HepG2 (cell line): Measurements from ENCODE around the gene KCNJ1. TPM values are rescaled to one million over a fixed set of nuclear protein-coding genes. Genes with fewer than 3 reads are reported as not detected.
A peak's percentile ranks its signal among the peaks of the same experiment; 100 is the strongest.

Experiments
- ATAC-seq: fragments of 200-7000 bp; cut with Tn5 transposase; 3 replicates; pipeline ENCODE4 v1.9.1; 2020; ENCODE audit warnings: mild to moderate bottlenecking, moderate library complexity
- BruUV-seq: library from RNA; stranded (reverse); fragments of 400-500 nt; replicated peaks from 2 replicates; lab custom pipeline; 2021; lab: Mats Ljungman, UMichigan
- CTCF ChIA-PET: fragments of 300-600 bp; formaldehyde crosslinking; extraction: SDS; loops from one replicate; lab custom pipeline; 2021; ENCODE audit warnings: low total read pairs, inconsistent platforms, low intra/inter-chr PET ratio; lab: Yijun Ruan, JAX
- POLR2A ChIA-PET: fragments of 350-600 bp; sonication (Branson Sonifier 250); formaldehyde crosslinking; loops from one replicate; lab custom pipeline; 2020; ENCODE audit warnings: antibody characterized with exemption, inconsistent platforms; lab: Yijun Ruan, JAX
- DNase-seq: peaks from one replicate; pipeline ENCODE4 v3.0.0-alpha.2; 2015; ENCODE audit warnings: low spot score
- FAIRE-seq: peaks from 3 replicates; lab custom pipeline; 2011; peaks lifted over from hg19 to GRCh38; lab: Jason Lieb, UNC
- H2AFZ ChIP-seq: one replicate; pipeline ENCODE4 v1.6.1; 2011; ENCODE audit warnings: low read length, inconsistent platforms
- H3K27ac ChIP-seq: fragments of 300-600 bp; 3 replicates; pipeline ENCODE4 v1.8.0; 2011; ENCODE audit warnings: mixed run types, mild to moderate bottlenecking, mixed read lengths, low read length, inconsistent platforms; ENCODE audit not compliant: insufficient read depth; ENCODE audit errors: extremely low read length
- H3K27me3 ChIP-seq, 2 experiments: fragments of 200-600 bp in 1 of 2; 2 replicates in 1 of 2; 3 replicates in 1 of 2; pipeline versions ENCODE4 v1.6.0 to v1.8.0; 2011; ENCODE audit warnings: low read length in 2 of 2, mild to moderate bottlenecking in 2 of 2, moderate library complexity in 2 of 2, inconsistent platforms in 1 of 2; ENCODE audit not compliant: insufficient read depth in 2 of 2, control insufficient read depth in 1 of 2
- H3K36me3 ChIP-seq, 2 experiments: fragments of 200-600 bp in 1 of 2; replicated peaks in 1 of 2; 2 replicates in 1 of 2; 3 replicates in 1 of 2; pipeline versions ENCODE4 v1.5.1 to v1.8.0; 2011; ENCODE audit warnings: low read length in 2 of 2, inconsistent platforms in 1 of 2; ENCODE audit not compliant: insufficient read depth in 2 of 2, control insufficient read depth in 1 of 2
- H3K4me1 ChIP-seq: 2 replicates; pipeline ENCODE4 v1.5.1; 2012; ENCODE audit warnings: low read length, inconsistent platforms; ENCODE audit not compliant: insufficient read depth
- H3K4me2 ChIP-seq: 2 replicates; pipeline ENCODE4 v1.6.0; 2011; ENCODE audit warnings: low read depth, low read length, inconsistent platforms
- H3K4me3 ChIP-seq, 3 experiments: fragments of 200-600 bp in 1 of 3; sonication (generic), shearing (Covaris generic) in 1 of 3; replicated peaks in 1 of 3; 2 replicates each; pipeline ENCODE4 v1.5.1; 2011 to 2016; ENCODE audit warnings: low read length in 3 of 3, inconsistent platforms in 2 of 3, low read depth in 2 of 3, mild to moderate bottlenecking in 2 of 3, control low read depth in 1 of 3, mixed read lengths in 1 of 3; ENCODE audit not compliant: insufficient read depth in 1 of 3
- H3K79me2 ChIP-seq: one replicate; pipeline ENCODE4 v1.6.1; 2011; ENCODE audit warnings: low read length, inconsistent platforms; ENCODE audit not compliant: insufficient read depth
- H3K9ac ChIP-seq: 2 replicates; pipeline ENCODE4 v1.6.0; 2011; ENCODE audit warnings: mild to moderate bottlenecking, low read depth, low read length, inconsistent platforms; ENCODE audit not compliant: insufficient read depth
- H3K9me3 ChIP-seq: 2 replicates; pipeline ENCODE4 v1.5.1; 2012; ENCODE audit warnings: mild to moderate bottlenecking, low read length
- H4K20me1 ChIP-seq: 2 replicates; pipeline ENCODE4 v1.6.0; 2011; ENCODE audit warnings: inconsistent platforms, mild to moderate bottlenecking, low read length, moderate library complexity; ENCODE audit not compliant: insufficient read depth
- ARID5B ChIP-seq: IDR thresholded peaks from 2 replicates; pipeline ENCODE4 v1.4.0; 2020; ENCODE audit warnings: mild to moderate bottlenecking, missing genetic modification reagents
- CHD4 ChIP-seq: fragments of 200-600 bp; sonication (generic); IDR thresholded peaks from 2 replicates; pipeline ENCODE4 v1.7.0; 2017; ENCODE audit warnings: mild to moderate bottlenecking, low read length, borderline replicate concordance
- RARG ChIP-seq: sonication (generic); formaldehyde crosslinking; IDR thresholded peaks from 2 replicates; pipeline ENCODE4 v1.4.0; 2020; ENCODE audit warnings: low read depth, mild to moderate bottlenecking, missing genetic modification reagents
- RNF2 ChIP-seq: fragments of 450-650 bp; conservative IDR thresholded peaks from 2 replicates; pipeline ENCODE4 v1.6.1; 2016; ENCODE audit warnings: low read depth
- STAG1 ChIP-seq: sonication (generic); formaldehyde crosslinking; IDR thresholded peaks from 2 replicates; pipeline ENCODE4 v1.4.0; 2020; ENCODE audit warnings: missing genetic modification reagents
- XRCC5 ChIP-seq: fragments of 200-400 bp; formaldehyde crosslinking; optimal IDR thresholded peaks from 2 replicates; pipeline ENCODE3; 2017; ENCODE audit warnings: mild to moderate bottlenecking, low read length
- ZFY ChIP-seq: sonication (generic); formaldehyde crosslinking; IDR thresholded peaks from 2 replicates; pipeline ENCODE4 v1.4.0; 2020; ENCODE audit warnings: missing genetic modification reagents
- ZNF777 ChIP-seq: sonication (generic); formaldehyde crosslinking; IDR thresholded peaks from 2 replicates; pipeline ENCODE4 v1.4.0; 2020; ENCODE audit warnings: missing genetic modification reagents
- ZSCAN31 ChIP-seq: sonication (generic); formaldehyde crosslinking; IDR thresholded peaks from 2 replicates; pipeline ENCODE4 v1.5.0; 2020; ENCODE audit warnings: low read depth, mild to moderate bottlenecking, missing genetic modification reagents
- WGBS: methylation state at CpG from one replicate; pipeline ENCODE4 v1.1.6; 2017; ENCODE audit warnings: low lambda C conversion rate; 5-methylcytosine and 5-hydroxymethylcytosine counted together
- in situ Hi-C: cut with HindIII; loops from 2 replicates; pipeline ENCODE4 v1.10.0; 2017; ENCODE audit warnings: low pct_unique_long_range_greater_than_20kb; ENCODE audit not compliant: extremely low pct_ligation_motif_present
- intact Hi-C: fragments of 100-400 bp; cut with micrococcal nuclease; formaldehyde crosslinking; loops from one replicate; pipeline ENCODE4 v1.10.0; 2022; ENCODE audit not compliant: unreplicated experiment
- polyA plus RNA-seq, 8 experiments: library from polyadenylated mRNA; depleted of rRNA in 3 of 8; stranded (reverse) in 7 of 8; unstranded in 1 of 8; fragments of >200 nt; fragmentation: Illumina TruSeq in 4 of 8; extraction: Trizol in 4 of 8; gene quantifications; 2 replicates each; pipeline versions ENCODE4 v1.2.1 to v1.2.3, GENCODE V29; 2011 to 2016; ENCODE audit warnings: low read depth in 4 of 8, missing spikeins in 1 of 8, mixed read lengths in 1 of 8; ENCODE audit not compliant: insufficient read depth in 1 of 8
- total RNA-seq, 5 experiments: library from RNA; depleted of rRNA; stranded (reverse); fragments of >200 nt; fragmentation: Illumina TruSeq; extraction: Trizol; gene quantifications; 2 replicates each; pipeline ENCODE4 v1.2.3, GENCODE V29; 2016; ENCODE audit warnings: low read depth in 1 of 5
- TF ChIP-seq, protein P1 (sequence below): sonication (generic); formaldehyde crosslinking; IDR thresholded peaks from 2 replicates; pipeline ENCODE4 v1.9.0; 2021; ENCODE audit warnings: mild to moderate bottlenecking, missing genetic modification reagents
- TF ChIP-seq, protein P2 (sequence below): sonication (generic); formaldehyde crosslinking; IDR thresholded peaks from 2 replicates; pipeline ENCODE4 v1.5.0; 2020; ENCODE audit warnings: missing genetic modification reagents

Gene KCNJ1
- total and polyA plus RNA-seq, 2 of the 13 experiments (the other 11 are each of a cell fraction or from before 2014, with no cell fraction given), result not detected

DNA sequence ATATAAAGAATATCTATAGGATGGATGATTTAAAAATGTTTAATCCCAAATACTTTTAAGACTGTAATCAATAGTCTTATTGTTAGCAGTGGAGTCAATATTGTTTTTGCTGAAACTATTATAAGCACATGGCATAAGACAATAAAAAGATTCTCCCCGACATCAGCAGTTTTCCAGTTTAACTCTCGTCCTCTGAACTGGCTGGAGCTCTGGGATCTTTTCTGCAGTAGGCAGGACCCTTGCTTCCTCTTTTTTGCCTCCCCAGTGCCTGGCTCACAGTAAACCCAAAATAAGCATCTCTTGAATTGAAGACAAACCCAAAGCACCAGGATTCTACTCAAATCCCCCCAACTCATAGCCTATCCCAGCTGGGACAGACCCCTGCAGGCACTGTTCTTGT is 32.9 kb downstream of the KCNJ1 start (continued):
- TF ChIP-seq, protein P1, sequence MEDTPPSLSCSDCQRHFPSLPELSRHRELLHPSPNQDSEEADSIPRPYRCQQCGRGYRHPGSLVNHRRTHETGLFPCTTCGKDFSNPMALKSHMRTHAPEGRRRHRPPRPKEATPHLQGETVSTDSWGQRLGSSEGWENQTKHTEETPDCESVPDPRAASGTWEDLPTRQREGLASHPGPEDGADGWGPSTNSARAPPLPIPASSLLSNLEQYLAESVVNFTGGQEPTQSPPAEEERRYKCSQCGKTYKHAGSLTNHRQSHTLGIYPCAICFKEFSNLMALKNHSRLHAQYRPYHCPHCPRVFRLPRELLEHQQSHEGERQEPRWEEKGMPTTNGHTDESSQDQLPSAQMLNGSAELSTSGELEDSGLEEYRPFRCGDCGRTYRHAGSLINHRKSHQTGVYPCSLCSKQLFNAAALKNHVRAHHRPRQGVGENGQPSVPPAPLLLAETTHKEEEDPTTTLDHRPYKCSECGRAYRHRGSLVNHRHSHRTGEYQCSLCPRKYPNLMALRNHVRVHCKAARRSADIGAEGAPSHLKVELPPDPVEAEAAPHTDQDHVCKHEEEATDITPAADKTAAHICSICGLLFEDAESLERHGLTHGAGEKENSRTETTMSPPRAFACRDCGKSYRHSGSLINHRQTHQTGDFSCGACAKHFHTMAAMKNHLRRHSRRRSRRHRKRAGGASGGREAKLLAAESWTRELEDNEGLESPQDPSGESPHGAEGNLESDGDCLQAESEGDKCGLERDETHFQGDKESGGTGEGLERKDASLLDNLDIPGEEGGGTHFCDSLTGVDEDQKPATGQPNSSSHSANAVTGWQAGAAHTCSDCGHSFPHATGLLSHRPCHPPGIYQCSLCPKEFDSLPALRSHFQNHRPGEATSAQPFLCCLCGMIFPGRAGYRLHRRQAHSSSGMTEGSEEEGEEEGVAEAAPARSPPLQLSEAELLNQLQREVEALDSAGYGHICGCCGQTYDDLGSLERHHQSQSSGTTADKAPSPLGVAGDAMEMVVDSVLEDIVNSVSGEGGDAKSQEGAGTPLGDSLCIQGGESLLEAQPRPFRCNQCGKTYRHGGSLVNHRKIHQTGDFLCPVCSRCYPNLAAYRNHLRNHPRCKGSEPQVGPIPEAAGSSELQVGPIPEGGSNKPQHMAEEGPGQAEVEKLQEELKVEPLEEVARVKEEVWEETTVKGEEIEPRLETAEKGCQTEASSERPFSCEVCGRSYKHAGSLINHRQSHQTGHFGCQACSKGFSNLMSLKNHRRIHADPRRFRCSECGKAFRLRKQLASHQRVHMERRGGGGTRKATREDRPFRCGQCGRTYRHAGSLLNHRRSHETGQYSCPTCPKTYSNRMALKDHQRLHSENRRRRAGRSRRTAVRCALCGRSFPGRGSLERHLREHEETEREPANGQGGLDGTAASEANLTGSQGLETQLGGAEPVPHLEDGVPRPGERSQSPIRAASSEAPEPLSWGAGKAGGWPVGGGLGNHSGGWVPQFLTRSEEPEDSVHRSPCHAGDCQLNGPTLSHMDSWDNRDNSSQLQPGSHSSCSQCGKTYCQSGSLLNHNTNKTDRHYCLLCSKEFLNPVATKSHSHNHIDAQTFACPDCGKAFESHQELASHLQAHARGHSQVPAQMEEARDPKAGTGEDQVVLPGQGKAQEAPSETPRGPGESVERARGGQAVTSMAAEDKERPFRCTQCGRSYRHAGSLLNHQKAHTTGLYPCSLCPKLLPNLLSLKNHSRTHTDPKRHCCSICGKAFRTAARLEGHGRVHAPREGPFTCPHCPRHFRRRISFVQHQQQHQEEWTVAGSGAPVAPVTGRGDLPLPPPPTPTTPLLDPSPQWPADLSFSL (CRISPR knock-in tag), result no peak

DNA sequence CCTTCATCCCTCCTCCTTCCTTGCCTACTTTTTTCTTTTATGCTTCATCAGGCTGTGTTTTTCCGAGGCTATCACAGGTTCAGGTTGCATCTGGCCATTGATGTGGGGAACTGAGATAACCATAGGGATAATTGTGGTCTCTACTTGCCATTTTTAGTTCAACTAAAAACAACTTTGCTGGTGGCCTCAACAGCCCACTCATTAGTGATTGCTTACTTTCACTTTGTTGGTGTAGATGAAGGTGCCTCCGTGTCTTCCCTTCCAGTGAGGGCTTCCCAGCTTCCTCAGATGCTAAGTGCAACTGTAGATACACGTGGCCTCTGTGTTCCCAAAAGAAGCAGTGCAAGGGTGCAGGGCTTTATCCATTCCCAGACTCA is 35.0 kb downstream of the KCNJ1 start:
- H3K27ac ChIP-seq, result no peak overlapping the region
- 0% methylated on average over 3 of the region's 3 CpGs for WGBS
- peaks cover 4% of the 10 kb centered on the region; the same call in 1 of the 2 replicates for H3K4me1 ChIP-seq
- DNase-seq (no peak), FAIRE-seq (no peak), ATAC-seq (no peak)
- H3K4me2 ChIP-seq, result peak overlapping the region; percentile 32; the same call in 1 of the 2 replicates
- H3K36me3 ChIP-seq, result no peaks in the 10 kb centered on the region
- H2AFZ ChIP-seq, result no peak overlapping the region
- no peaks in the 10 kb centered on the region for H3K79me2 ChIP-seq
- in situ Hi-C loops (loop anchor here (5.0 kb wide), 2 partner anchors 660 to 800 kb away; no protein-coding TSS in a partner anchor), intact Hi-C loops (no loop called here)
- no peak overlapping the region for H3K4me3 ChIP-seq
- H3K27me3 ChIP-seq, result peaks cover 2 to 8% of the 10 kb centered on the region in 2 experiments; a peak in 2 of 5 replicates
- ChIA-PET POLR2A (no interaction called here), CTCF (interaction anchor here (2.1 to 2.2 kb wide), 2 partner anchors 660 to 674 kb away, joined by 12 to 23 read pairs; no protein-coding TSS in a partner anchor)
- no peak overlapping the region for H3K9ac ChIP-seq
- no TSS peak for BruUV-seq
- no peaks in the 10 kb centered on the region for H3K9me3 ChIP-seq
- H4K20me1 ChIP-seq, result no peaks in the 10 kb centered on the region
- no peak for TF ChIP-seq XRCC5
- TF ChIP-seq ZNF777 (CRISPR knock-in tag), result no peak
- TF ChIP-seq CHD4, result no peak
- TF ChIP-seq, protein P2, sequence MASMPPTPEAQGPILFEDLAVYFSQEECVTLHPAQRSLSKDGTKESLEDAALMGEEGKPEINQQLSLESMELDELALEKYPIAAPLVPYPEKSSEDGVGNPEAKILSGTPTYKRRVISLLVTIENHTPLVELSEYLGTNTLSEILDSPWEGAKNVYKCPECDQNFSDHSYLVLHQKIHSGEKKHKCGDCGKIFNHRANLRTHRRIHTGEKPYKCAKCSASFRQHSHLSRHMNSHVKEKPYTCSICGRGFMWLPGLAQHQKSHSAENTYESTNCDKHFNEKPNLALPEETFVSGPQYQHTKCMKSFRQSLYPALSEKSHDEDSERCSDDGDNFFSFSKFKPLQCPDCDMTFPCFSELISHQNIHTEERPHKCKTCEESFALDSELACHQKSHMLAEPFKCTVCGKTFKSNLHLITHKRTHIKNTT (CRISPR knock-in tag), result no peak
- no peak for TF ChIP-seq ZSCAN31 (CRISPR knock-in tag)
- no peak for TF ChIP-seq ZFY (CRISPR knock-in tag)
- no peak for TF ChIP-seq RNF2
- TF ChIP-seq STAG1 (CRISPR knock-in tag), result no peak
- no peak for TF ChIP-seq ARID5B (CRISPR knock-in tag)
- no peak for TF ChIP-seq RARG (CRISPR knock-in tag)
